HG02885 (cell line): ENCODE results near the gene DNMT1.
"Not testable (repeated sequence)": the region's sequence is repeated elsewhere in the genome, so short reads cannot be mapped to it uniquely, and the experiment has no call there.

Source experiments
- ATAC-seq: cut with Tn5 transposase; IDR thresholded peaks from one replicate; pipeline ENCODE4 v1.9.1; 2021; ENCODE audit warnings: mild to moderate bottlenecking; ENCODE audit not compliant: unreplicated experiment, poor library complexity

Gene DNMT1

DNA sequence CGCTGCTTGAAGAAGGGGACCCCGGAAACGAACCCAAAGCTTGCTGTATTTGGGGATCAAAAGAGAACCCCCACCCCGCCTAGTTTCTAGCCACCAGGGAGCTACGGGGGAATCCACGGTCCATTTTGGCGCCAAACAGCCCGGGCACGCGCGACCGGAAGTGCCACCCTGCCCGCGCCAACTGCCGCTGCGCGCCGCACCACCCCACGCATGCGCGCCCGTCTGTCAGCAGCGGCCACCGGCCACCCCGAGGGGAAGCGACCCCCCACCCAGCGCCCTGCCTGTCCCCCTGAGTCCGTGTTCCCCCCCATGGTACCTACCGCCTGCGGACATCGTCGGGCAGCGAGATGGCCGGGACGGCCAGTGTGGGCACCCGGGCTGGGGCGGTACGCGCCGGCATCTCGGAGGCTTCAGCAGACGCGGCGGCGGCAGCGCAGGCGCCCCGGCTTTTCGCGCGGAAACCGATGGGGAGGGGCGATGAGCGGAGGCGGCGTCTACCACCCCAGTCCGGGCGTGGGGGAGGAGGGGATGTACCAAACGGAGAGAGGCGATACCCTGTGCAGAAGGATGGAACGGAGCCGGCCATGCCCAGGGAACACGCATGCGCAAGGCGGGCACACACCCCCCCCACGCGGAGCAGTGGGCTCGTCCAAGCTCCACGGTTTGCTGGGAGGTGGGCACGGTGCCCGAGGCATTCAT lies at the start of gene DNMT1:
Gene DNMT1 (minus strand): TSS at position 454 of the 699 bp plus-strand sequence. CDS start 54 bp downstream, at position 400.
- ATAC-seq: peak; percentile 89

DNA sequence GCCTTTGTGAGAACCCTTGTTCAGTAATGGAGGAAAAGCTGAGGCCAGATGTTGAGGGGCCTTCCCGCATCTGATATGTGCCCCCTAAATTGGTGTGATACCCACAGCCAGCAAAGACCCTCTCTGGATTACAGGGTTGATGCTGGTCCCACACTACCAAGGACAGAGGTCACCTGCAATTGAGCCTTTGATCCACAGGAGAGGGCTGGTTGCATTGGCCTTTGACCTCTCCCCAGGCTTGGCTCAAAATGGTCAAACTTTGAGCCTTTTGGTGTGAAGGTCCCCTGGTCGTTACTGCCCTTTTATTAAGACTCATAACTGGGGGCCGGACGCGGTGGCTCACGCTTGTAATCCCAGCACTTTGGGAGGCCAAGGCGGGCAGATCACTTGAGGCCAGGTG lies 48.9 kb upstream of the DNMT1 start:
- no peak for ATAC-seq

DNA sequence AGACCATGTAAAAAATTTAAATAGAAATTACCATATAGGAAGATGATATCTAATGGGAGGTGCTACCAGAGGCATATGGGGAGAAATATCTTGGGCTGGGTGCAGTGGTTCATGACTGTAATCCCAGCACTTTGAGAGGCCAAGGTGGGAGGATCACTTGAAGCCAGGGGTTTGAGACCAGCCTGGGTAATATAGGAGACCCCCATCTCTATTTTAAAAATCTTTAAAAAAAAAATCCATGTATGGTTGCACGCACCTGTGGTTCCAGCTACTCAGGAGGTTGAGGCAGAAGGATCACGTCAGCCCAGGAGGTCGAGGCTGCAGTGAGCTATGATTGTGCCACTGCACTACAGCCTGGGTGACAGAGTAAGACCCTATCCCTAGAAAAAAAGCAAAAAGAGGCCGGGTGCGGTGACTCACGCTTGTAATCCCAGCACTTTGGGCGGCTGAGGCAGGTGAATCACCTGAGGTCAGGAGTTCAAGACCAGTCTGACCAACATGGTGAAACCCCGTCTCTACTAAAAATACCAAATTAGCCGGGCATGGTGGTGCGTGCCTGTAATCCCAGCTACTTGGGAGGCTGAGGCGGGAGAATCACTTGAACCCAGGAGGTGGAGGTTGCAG lies 47.2 kb upstream of the DNMT1 start:
- ATAC-seq: not testable (repeated sequence)

DNA sequence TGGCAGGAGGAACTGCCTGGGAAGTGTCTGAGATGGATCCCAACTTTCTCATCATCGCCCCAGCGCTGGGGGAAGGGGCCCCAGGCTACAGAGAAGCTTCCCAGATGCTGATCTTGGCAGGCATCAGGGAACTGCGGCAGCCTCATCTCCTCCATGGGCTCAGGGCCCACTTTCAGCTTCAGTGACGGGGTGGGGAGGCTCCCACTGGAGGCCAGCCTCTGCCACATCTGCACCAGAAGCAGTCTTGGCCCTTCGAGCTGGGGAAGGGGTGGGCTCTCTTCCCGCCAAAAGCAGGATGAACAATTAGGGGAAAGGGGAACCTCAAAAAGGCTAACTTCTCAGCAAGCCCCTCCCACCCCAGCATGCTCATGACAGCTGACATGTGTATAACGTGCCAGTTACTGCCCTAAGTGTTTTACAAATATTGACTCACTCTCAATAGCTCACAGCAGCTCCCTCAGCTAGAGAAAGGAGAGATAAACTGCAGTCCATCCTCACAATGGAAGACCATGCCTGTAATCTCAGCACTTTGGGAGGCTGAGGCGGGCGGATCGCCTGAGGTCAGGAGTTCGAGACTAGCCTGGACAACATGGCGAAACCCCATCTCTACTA lies 43.5 kb upstream of the DNMT1 start:
- ATAC-seq: no peak

DNA sequence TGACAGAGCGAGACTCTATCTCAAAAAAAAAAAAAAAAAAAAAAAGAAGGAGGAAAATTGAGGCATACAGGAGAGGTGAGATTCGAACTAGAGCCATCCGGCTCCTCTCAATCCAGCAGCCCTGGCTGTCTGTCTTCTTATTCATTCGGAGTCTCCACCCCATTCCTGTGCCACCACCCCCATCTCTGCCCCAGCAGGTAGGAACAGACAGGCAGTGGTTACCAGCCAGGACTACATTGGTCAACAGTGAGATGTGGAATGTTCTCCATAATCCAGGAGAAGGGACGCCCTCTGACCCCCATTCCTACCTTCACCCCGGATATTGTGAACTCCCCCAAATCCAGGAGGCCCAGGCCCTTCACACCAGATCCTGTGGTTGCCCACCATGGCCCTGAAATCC lies 42.9 kb upstream of the DNMT1 start:
- ATAC-seq: no peak

DNA sequence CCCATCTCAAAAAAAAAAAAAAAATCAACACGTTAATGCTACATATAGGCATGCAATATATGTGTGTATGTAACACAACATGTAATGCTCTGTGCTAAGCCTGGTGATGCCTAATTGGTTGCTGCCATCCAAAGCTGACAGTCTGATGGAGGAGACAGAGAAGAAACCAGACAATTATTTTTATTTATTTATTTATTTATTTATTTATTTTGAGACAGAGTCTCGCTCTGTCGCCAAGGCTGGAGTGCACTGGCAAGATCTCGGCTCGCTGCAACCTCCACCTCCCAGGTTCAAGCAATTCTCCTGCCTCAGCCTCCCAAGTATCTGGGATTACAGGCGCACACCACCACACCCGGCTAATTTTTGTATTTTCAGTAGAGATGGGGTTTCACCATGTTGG lies 40.7 kb upstream of the DNMT1 start:
- ATAC-seq: not testable (repeated sequence)

DNA sequence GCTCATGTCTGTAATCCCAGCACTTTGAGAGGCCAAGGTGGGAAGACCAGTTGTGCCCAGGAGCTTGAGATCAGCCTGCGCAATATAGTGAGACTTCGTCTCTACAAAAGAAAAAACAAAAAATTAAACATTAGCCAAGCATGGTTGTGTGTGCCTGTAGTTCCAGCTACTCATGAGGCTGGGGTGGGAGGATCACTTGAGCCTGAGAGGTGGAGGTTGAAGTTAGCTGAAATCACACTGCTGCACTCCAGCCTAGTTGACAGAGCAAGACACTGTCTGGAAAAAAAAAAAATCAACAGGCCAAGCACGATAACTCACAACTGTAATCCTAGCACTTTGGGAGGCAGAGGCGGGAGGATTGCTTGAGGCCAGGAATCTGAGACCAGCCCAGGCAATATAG lies 40.2 kb upstream of the DNMT1 start:
- ATAC-seq: no peak

DNA sequence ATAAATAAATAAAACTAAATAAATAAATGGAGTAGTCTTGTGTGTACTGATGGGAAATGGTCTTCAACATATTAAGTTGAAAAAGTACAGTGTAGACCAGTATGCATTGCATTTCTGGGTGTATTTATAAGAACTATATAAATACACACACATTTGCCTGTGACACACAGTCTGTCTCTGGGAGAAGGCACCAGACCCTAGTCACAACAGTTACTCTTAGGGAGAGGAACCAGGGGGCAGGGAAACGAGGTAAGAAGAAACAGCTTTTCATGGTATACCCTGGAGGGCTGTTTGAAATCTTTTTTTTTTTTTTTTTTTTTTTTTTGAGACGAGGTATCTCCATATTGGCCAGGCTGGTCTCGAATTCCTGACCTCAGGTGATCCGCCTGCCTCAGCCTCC lies 39.2 kb upstream of the DNMT1 start:
- ATAC-seq: no peak

DNA sequence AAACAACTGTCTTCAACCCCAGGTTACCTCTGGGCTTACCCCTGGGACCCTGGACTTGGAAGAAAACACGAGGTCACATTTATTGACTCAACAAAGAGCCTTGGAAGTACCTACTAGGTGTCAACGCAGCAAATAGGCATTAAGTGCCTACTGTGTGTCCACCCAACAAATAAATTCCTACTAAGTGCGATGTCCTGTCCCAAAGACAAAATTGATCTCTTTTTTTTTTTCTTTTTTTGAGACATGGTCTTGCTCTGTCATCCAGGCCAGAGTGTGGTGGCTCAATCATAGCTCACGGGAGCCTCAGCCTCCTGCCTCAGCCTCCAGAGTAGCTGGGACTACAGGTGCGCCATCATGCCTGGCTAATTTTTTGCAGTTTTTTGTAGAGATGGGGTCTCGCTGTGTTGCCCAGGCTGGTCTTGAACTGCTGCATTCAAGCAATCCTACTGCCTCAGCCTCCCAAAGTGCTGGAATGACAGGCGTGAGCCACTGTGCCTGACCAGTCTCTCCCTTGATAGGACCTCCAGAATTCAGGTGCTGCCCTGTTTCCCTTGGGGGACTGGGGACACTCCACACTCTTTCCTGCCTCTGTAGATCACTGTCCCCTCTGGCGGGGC lies 37.0 kb upstream of the DNMT1 start:
- ATAC-seq: no peak

DNA sequence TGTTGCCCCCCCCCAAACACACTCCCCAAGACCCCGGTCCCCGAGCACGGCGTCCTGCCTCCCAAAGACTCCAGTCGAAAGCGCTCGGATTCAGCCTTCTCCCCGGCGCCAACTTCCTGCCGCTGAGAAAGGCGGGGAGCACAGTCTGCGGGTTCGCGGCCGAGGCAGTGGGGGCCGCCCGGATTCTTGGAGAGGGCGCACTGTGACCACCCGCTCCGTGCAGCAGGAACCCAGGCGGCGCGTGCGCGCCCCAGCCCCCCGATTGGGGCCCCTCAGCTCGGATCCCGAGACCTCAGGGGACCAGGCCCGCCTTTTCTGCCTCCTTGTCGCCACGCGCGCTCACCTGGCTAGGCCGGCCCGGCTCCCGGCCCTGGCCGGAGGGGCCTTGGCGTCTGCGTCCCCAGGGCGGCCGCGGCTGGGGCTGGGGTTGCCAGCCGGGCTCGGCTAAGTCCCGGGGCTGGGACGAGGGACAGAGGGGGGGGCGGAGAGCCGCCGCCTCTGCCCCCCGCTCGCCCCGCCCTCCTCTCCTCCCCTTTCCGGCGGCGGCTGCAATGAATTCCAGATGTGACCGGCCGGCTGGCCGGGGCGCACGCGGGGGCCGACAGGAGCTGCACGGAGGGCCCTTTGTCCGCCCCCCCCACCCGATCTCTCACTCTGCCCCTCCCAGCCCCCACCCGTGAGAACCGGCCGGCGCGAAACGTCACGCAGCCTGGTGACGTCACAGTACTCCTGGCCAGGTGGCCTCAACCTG lies 36.3 kb upstream of the DNMT1 start, which contains the start of gene S1PR2:
Gene S1PR2 (minus strand): TSS at position 471 of the 751 bp plus-strand sequence. CDS start 6,426 bp downstream, outside the sequence.
- ATAC-seq: peak; percentile 56

DNA sequence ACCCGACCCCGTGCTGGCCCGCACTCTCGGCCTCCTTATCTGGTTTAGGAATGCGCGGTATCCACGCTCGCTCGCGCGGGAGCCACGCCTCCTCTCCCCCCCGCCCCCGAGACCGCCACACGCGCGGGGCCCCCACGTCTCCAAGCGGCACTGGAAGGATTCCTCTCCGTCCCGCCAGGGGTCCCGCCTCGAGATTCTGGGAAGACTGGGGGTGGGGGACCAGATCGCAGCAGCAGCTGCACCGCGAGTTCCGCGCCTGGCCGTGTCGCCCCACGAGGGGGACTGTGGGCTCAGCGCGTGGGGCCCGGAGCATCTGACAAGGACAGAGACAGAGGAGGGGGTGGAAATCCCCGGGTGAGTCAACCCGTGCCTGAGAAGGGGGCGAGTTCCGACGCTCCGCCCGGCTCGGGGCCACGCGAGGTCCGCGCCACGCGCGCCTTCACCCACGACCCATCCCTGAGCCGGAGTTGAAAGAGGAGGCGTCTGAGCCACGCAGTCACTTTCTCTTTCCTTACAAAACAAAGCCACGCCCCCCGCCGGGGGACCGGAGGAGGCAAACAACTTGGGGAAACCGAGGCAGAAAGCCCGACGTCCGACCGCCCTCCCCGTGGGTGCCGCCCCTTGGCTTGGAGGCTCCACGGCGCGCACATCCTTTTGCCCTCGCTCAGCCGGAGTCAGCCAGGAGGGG lies 35.6 kb upstream of the DNMT1 start:
- peak; percentile 7 for ATAC-seq

DNA sequence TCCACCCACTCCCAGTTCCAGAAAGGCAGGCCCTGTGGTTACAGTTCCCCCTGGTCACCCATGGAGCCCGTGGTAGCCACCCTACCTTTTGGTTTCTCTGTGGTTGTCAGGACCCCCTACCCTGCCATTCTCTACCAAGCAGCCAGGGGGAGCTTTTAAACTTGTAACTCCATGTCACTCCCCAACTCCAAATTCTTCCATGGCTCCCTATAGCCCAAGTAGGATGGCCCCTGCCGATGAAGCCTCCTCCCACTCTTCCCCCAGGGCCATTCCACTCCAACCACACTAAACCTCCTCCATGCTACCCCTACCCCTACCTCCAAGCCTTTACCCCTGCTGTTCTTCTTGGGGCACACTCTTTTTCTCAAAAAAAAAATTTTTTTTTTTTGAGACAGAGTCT lies 34.2 kb upstream of the DNMT1 start:
- no peak for ATAC-seq

DNA sequence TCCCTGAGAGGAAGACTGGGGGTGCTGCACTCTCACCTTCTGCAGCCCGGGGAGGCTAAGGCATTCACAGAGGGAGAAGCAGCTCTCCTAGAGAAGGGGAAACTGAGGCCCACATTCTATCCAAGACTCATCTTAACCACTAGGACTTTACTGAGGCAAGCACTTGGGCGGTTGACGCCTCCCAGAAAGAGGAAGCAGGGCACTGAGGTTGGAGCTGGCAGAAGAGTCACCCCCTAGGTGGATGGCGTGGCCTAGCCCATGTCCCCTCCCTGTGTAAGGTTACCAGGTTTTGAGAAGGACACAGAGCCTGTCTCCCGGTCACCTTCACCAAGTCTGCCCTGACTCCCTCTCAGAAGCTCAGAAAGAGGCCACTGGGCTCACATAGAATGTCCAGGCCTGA lies 33.6 kb upstream of the DNMT1 start:
- no peak for ATAC-seq

DNA sequence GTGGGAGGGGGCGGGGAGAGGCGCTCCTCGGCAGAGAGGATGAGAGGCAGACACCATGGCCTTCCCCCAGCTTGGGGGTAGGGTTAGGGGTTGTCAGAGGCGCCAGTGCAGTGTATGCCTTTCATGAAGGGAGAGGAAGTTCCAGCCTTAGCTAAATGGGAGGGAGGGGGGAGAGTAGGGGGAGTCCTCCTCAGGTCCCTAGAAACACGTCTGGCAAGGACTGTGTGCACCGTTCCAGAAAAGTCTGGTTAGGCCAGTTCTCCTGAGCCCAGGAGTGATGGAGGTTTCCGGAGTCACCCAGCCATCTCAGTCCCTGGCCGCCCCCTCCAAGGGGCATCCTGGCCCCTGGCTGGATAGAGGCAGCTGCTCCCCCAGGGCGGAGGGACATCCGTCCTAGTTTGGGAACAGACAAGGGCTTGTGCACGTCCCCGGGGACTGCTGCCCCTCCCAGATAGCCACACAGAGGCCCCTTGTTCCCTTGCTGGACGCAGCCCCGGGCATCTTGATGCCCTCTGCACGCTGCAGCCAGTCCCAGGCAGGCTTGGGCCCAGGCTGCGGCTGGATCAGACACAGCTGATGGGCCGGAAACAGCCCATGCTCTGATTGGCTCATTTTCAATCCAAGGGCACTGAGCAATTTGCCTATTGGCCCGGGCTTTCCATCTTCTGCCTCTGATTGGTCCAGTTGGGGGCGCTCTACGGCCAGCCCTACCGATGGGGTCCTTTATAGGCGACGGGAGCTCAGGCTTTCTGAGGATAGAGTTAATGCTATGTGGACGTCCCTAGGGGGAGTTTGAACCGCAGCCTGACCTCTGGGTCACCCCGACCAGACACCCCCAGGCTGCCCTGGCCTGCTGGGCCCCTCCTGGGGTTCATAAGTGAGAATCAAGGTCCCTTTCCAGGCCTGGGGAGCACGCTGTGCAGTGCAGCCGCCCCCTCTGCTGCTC lies 32.5 kb upstream of the DNMT1 start:
- ATAC-seq: no peak

DNA sequence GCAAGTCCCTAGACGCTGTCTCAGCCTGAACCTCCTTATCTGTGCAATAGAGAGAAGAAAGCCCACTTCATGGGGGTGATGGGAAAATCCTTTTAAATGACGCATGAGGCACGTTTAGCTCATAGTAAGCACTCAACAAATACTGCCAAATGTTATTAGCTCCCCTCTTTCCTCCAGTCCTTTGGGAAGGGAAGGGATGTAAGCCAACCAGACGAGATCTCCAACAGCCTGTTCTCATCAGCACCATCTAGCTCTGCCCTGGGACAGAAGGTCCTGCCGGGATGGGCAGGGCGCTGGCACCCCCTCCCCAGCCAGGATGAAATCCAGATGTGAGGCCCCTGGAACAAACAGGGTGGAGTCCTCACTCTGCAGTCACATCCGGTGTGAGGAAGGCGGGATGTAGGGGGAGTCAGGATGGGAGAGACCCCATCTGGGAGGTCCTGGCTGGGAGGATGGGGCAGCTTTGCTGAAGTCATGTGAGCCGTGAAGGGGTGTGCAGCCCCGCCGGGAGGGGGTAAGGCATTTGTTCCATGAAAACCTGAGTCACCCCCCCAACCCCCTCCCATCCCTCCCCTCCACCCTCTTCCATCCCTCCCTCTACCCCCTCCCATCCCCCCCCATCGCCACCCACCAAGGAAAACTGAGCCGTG lies 31.7 kb upstream of the DNMT1 start:
- ATAC-seq: no peak

DNA sequence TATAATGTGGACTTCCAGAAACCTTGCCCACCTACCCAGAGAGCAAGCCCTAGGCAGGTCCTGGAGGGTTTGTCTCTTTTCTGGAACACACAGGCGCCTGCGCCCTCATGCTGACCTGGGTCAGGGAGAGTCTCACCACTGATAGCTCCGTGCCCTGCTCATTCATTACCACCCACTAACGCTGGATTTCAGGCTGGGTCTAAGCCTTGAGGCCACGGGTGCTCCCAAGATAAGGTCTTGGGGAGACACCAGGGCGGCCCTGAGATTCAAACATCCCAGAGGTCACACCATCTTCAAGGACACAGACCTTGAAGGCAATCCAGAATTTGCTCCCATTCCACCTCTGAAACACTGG lies 31.2 kb upstream of the DNMT1 start:
- no peak for ATAC-seq

DNA sequence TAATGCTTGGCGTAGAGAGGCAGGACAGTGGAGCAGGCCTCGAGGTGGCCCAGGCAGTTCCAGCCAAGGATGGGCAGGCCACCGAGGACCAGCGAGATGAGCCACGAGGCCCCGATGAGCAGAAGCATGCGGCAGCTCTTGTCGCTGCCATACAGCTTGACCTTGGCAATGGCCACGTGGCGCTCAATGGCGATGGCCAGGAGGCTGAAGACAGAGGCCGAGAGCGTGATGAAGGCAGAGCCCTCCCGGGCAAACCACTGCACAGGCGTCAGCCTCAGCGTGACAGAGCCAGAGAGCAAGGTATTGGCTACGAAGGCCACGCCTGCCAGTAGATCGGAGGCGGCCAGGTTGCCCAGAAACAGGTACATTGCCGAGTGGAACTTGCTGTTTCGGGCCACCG lies 29.6 kb upstream of the DNMT1 start:
- ATAC-seq: no peak

DNA sequence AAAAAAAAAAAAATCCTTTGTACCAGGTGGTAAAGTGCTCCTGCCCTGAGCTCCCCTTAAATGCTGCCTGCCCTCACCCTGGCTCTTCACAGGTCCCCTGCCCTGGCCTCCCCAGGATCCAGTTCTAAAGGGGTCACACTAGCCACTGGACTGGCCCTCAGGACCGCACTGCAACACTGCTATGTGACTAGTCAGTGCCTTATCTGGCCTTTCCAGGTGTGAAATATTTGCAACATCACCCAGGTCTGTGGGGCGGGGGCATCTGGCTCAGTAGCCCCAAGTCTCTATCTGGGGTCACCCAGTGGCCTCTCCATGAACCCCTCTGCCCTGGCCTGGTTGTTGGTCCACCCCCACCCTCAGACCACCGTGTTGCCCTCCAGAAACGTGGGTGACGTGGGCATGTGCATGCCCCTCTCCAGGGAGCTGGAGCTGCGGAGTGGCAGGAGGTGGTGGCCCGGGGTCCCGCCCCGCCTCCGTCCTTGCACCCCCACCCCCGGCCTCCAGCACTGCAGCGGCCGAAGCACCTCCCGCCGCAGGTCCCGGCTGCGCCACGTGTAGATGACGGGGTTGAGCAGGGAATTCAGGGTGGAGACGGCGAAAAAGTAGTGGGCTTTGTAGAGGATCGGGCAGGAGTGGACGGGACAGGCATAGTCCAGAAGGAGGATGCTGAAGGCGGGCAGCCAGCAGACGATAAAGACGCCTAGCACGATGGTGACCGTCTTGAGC lies 28.9 kb upstream of the DNMT1 start:
- no peak for ATAC-seq
